Measurements from ENCODE around the gene ZNF438.

Gene ZNF438

DNA sequence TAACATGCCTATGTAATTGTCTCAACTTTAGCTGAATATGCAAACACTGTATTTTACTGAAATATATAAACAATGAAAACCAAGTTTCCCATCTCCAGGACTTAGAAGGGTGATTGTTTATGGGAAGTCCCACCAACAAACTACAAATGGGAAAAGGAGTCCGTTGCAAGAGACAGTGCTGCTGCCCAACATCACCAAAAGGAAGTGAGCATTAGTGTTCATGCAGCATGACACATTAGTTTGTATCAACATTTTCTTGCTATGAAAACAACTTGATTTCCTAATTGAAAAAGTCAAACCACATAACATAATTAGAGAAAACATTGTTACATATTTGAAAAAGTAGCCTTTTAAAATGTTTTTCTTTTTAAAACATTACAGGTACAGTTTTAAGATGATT is 138.5 kb downstream of the ZNF438 start:
- Histone ChIP-seq H3K9me3 (replicated peaks; ENCODE audit: low read length) (no peaks in the 10 kb centered on the region), H3K4me2 (ENCODE audit: low read length) (no peak overlapping the region), H3K9ac (ENCODE audit: low read depth, low read length) (no peak overlapping the region), H3K27me3 (ENCODE audit: control insufficient read depth, insufficient read depth, low read length) (no peaks in the 10 kb centered on the region), H3K4me1 (ENCODE audit: control insufficient read depth, insufficient read depth, low read length) (peaks cover 8% of the 10 kb centered on the region), H3K36me3 (ENCODE audit: insufficient read depth, low read length) (no peaks in the 10 kb centered on the region), H3K4me3 (ENCODE audit: low read length) (no peak overlapping the region)

DNA sequence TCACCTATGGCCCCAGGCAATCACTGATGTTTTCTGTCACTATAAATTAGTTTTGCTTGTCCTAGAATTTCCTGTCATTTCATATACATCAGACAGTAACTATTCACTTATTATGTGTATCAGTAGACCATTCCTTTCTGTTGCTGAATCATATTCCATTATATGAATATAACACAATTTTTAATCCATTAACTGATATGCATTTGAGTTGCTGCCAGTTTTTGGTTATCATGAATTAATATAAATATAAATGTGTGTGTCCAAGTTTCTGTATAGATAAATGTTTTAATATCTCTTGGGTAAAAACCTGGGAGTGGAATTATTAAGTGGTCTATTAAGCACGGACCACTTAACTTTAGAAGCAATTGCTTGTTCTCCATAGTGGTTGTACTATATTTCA is 143.8 kb downstream of the ZNF438 start:
- Histone ChIP-seq H3K36me3 (ENCODE audit: insufficient read depth, low read length) (no peaks in the 10 kb centered on the region), H3K4me1 (ENCODE audit: control insufficient read depth, insufficient read depth, low read length) (no peaks in the 10 kb centered on the region), H3K4me3 (ENCODE audit: low read length) (no peak overlapping the region), H3K4me2 (ENCODE audit: low read length) (no peak overlapping the region), H3K9ac (ENCODE audit: low read depth, low read length) (no peak overlapping the region), H3K9me3 (replicated peaks; ENCODE audit: low read length) (no peaks in the 10 kb centered on the region), H3K27me3 (ENCODE audit: control insufficient read depth, insufficient read depth, low read length) (no peaks in the 10 kb centered on the region)

DNA sequence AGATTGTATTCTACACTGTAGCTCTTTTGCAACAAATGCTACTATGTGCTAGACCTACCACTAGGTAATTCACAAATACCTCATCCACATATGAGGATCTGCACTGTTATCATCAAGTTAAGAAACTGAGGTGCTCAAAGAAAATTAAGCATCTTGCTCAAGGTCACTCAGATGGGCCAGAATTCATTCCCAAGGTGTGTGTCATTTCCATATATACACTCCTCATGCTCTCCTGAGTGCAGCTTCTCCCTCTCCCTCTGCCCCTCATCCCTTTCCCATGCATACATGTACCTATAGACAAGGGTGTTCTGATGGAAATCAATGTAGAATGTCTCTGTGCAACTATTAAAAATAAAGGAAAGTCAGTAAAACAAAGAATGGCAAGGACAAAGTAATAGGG is 146.2 kb downstream of the ZNF438 start:
- Histone ChIP-seq H3K4me2 (ENCODE audit: low read length) (no peak overlapping the region), H3K9ac (ENCODE audit: low read depth, low read length) (no peak overlapping the region), H3K27me3 (ENCODE audit: control insufficient read depth, insufficient read depth, low read length) (no peaks in the 10 kb centered on the region), H3K4me3 (ENCODE audit: low read length) (no peak overlapping the region), H3K36me3 (ENCODE audit: insufficient read depth, low read length) (no peaks in the 10 kb centered on the region), H3K4me1 (ENCODE audit: control insufficient read depth, insufficient read depth, low read length) (peaks cover 5% of the 10 kb centered on the region), H3K9me3 (replicated peaks; ENCODE audit: low read length) (no peaks in the 10 kb centered on the region)

DNA sequence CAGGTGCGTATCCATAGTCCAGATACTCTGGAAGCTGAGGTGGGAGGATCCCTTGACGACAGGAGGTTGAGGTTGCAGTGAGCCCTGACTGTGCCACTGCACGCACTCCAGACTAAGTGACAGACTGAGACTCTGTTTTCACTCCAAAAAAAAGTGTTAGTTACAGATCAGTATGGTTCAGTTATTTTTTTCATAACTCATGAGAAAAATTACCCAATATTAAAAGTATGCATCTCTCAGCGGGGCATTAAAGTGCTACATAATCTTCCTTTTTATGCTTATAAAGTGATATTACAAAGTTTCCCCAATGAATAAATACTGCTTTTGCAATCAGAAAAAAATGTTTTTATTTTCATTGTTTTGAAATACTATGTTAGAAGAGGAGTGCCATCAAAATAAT is 147.9 kb downstream of the ZNF438 start:
- Histone ChIP-seq H3K4me1 (ENCODE audit: control insufficient read depth, insufficient read depth, low read length) (peaks cover 5% of the 10 kb centered on the region), H3K9me3 (replicated peaks; ENCODE audit: low read length) (no peaks in the 10 kb centered on the region), H3K4me3 (ENCODE audit: low read length) (no peak overlapping the region), H3K36me3 (ENCODE audit: insufficient read depth, low read length) (no peaks in the 10 kb centered on the region), H3K4me2 (ENCODE audit: low read length) (no peak overlapping the region), H3K27me3 (ENCODE audit: control insufficient read depth, insufficient read depth, low read length) (no peaks in the 10 kb centered on the region), H3K9ac (ENCODE audit: low read depth, low read length) (no peak overlapping the region)

DNA sequence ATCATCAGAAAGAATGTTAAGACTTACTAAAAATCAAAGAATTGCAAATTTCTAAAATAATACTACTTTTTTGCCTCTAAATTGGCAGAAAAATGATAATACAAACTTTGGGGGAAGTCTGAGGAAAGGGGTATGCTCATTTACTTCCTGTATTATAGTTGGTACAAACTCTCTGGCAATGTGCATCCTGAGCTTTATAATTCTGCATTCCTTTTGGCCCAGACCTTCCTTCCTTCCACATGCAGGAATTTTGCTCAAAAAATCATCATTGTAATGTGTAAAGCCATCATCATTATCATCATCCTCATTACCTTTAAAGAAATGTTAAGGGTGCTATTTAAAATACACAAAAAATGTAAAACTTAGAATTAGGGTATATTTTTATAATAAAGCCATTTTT is 148.5 kb downstream of the ZNF438 start:
- H3K9ac ChIP-seq (ENCODE audit: low read depth, low read length) = no peak overlapping the region
- H3K27me3 ChIP-seq (ENCODE audit: control insufficient read depth, insufficient read depth, low read length) = no peaks in the 10 kb centered on the region
- no peaks in the 10 kb centered on the region for H3K9me3 ChIP-seq (replicated peaks; ENCODE audit: low read length)
- H3K4me3 ChIP-seq (ENCODE audit: low read length) = no peak overlapping the region
- H3K36me3 ChIP-seq (ENCODE audit: insufficient read depth, low read length) = no peaks in the 10 kb centered on the region
- H3K4me2 ChIP-seq (ENCODE audit: low read length) = no peak overlapping the region
- peaks cover 5% of the 10 kb centered on the region for H3K4me1 ChIP-seq (ENCODE audit: control insufficient read depth, insufficient read depth, low read length)

- H3K9me3 ChIP-seq (replicated peaks; ENCODE audit: low read length) = no peaks in the 10 kb centered on the region
- no peaks in the 10 kb centered on the region for H3K36me3 ChIP-seq (ENCODE audit: insufficient read depth, low read length)
- H3K4me3 ChIP-seq (ENCODE audit: low read length) = no peak overlapping the region
- no peak overlapping the region for H3K4me2 ChIP-seq (ENCODE audit: low read length)
- no peaks in the 10 kb centered on the region for H3K27me3 ChIP-seq (ENCODE audit: control insufficient read depth, insufficient read depth, low read length)
- H3K9ac ChIP-seq (ENCODE audit: low read depth, low read length) = no peak overlapping the region
- peaks cover 5% of the 10 kb centered on the region for H3K4me1 ChIP-seq (ENCODE audit: control insufficient read depth, insufficient read depth, low read length)
Observed at GRCh38 chr10:30882281-30882680, 149.4 kb downstream of the ZNF438 start.

- H3K9me3 ChIP-seq (replicated peaks; ENCODE audit: low read length) = no peaks in the 10 kb centered on the region
- peaks cover 7% of the 10 kb centered on the region for H3K4me1 ChIP-seq (ENCODE audit: control insufficient read depth, insufficient read depth, low read length)
- no peak overlapping the region for H3K4me2 ChIP-seq (ENCODE audit: low read length)
- no peaks in the 10 kb centered on the region for H3K27me3 ChIP-seq (ENCODE audit: control insufficient read depth, insufficient read depth, low read length)
- no peak overlapping the region for H3K9ac ChIP-seq (ENCODE audit: low read depth, low read length)
- H3K4me3 ChIP-seq (ENCODE audit: low read length) = no peak overlapping the region
- H3K36me3 ChIP-seq (ENCODE audit: insufficient read depth, low read length) = no peaks in the 10 kb centered on the region
Observed at GRCh38 chr10:30878920-30879319, 152.7 kb downstream of the ZNF438 start.

- H3K9me3 ChIP-seq (replicated peaks; ENCODE audit: low read length) = no peaks in the 10 kb centered on the region
- H3K9ac ChIP-seq (ENCODE audit: low read depth, low read length) = no peak overlapping the region
- no peaks in the 10 kb centered on the region for H3K27me3 ChIP-seq (ENCODE audit: control insufficient read depth, insufficient read depth, low read length)
- peaks cover 8% of the 10 kb centered on the region for H3K4me1 ChIP-seq (ENCODE audit: control insufficient read depth, insufficient read depth, low read length)
- H3K36me3 ChIP-seq (ENCODE audit: insufficient read depth, low read length) = no peaks in the 10 kb centered on the region
- no peak overlapping the region for H3K4me3 ChIP-seq (ENCODE audit: low read length)
- H3K4me2 ChIP-seq (ENCODE audit: low read length) = no peak overlapping the region
Observed at GRCh38 chr10:30877111-30877510, 154.6 kb downstream of the ZNF438 start.

- no peak overlapping the region for H3K4me3 ChIP-seq (ENCODE audit: low read length)
- H3K36me3 ChIP-seq (ENCODE audit: insufficient read depth, low read length) = no peaks in the 10 kb centered on the region
- no peaks in the 10 kb centered on the region for H3K9me3 ChIP-seq (replicated peaks; ENCODE audit: low read length)
- no peaks in the 10 kb centered on the region for H3K27me3 ChIP-seq (ENCODE audit: control insufficient read depth, insufficient read depth, low read length)
- H3K9ac ChIP-seq (ENCODE audit: low read depth, low read length) = no peak overlapping the region
- H3K4me1 ChIP-seq (ENCODE audit: control insufficient read depth, insufficient read depth, low read length) = peaks cover 7% of the 10 kb centered on the region
- H3K4me2 ChIP-seq (ENCODE audit: low read length) = no peak overlapping the region
Observed at GRCh38 chr10:30873411-30873810, 158.3 kb downstream of the ZNF438 start.

- peak overlapping the region; percentile 54 for H3K4me2 ChIP-seq (ENCODE audit: low read length)
- H3K27me3 ChIP-seq (ENCODE audit: control insufficient read depth, insufficient read depth, low read length) = no peaks in the 10 kb centered on the region
- peaks cover 4% of the 10 kb centered on the region for H3K4me1 ChIP-seq (ENCODE audit: control insufficient read depth, insufficient read depth, low read length)
- H3K36me3 ChIP-seq (ENCODE audit: insufficient read depth, low read length) = no peaks in the 10 kb centered on the region
- no peaks in the 10 kb centered on the region for H3K9me3 ChIP-seq (replicated peaks; ENCODE audit: low read length)
- H3K9ac ChIP-seq (ENCODE audit: low read depth, low read length) = peak overlapping the region; percentile 35
- peak overlapping the region; percentile 17 for H3K4me3 ChIP-seq (ENCODE audit: low read length)
Observed at GRCh38 chr10:30870896-30871295, 160.8 kb downstream of the ZNF438 start.

GRCh38 chr10:30869566-30869965 is 162.1 kb downstream of the ZNF438 start:
- Histone ChIP-seq H3K4me3 (ENCODE audit: low read length) (no peak overlapping the region), H3K9ac (ENCODE audit: low read depth, low read length) (no peak overlapping the region), H3K4me1 (ENCODE audit: control insufficient read depth, insufficient read depth, low read length) (peaks cover 4% of the 10 kb centered on the region), H3K27me3 (ENCODE audit: control insufficient read depth, insufficient read depth, low read length) (no peaks in the 10 kb centered on the region), H3K4me2 (ENCODE audit: low read length) (no peak overlapping the region), H3K9me3 (replicated peaks; ENCODE audit: low read length) (no peaks in the 10 kb centered on the region), H3K36me3 (ENCODE audit: insufficient read depth, low read length) (no peaks in the 10 kb centered on the region)

GRCh38 chr10:30868611-30869010 is 163.1 kb downstream of the ZNF438 start:
- no peak overlapping the region for H3K4me3 ChIP-seq (ENCODE audit: low read length)
- no peak overlapping the region for H3K9ac ChIP-seq (ENCODE audit: low read depth, low read length)
- H3K4me1 ChIP-seq (ENCODE audit: control insufficient read depth, insufficient read depth, low read length) = peaks cover 4% of the 10 kb centered on the region
- no peaks in the 10 kb centered on the region for H3K36me3 ChIP-seq (ENCODE audit: insufficient read depth, low read length)
- H3K4me2 ChIP-seq (ENCODE audit: low read length) = no peak overlapping the region
- H3K9me3 ChIP-seq (replicated peaks; ENCODE audit: low read length) = no peaks in the 10 kb centered on the region
- H3K27me3 ChIP-seq (ENCODE audit: control insufficient read depth, insufficient read depth, low read length) = no peaks in the 10 kb centered on the region

Data from skeletal muscle satellite cell (primary cell).